BLaER1 (cell line): ENCODE measurements around the gene PIP5K1C.

Experiments
- H3K27ac ChIP-seq: shearing (Covaris generic); formaldehyde crosslinking; 2 replicates; pipeline ENCODE4 v1.8.1; 2022
- H3K27me3 ChIP-seq: shearing (Covaris generic); formaldehyde crosslinking; 2 replicates; pipeline ENCODE4 v1.8.1; 2022
- H3K36me3 ChIP-seq: shearing (Covaris generic); formaldehyde crosslinking; 2 replicates; pipeline ENCODE4 v1.8.1; 2022
- H3K4me1 ChIP-seq: shearing (Covaris generic); formaldehyde crosslinking; 2 replicates; pipeline ENCODE4 v1.8.1; 2022
- H3K4me2 ChIP-seq: shearing (Covaris generic); formaldehyde crosslinking; 2 replicates; pipeline ENCODE4 v1.8.1; 2022
- H3K4me3 ChIP-seq: shearing (Covaris generic); formaldehyde crosslinking; 2 replicates; pipeline ENCODE4 v1.8.1; 2022
- H3K9ac ChIP-seq: shearing (Covaris generic); formaldehyde crosslinking; 2 replicates; pipeline ENCODE4 v1.8.1; 2022
- H3K9me3 ChIP-seq: shearing (Covaris generic); formaldehyde crosslinking; 2 replicates; pipeline ENCODE4 v1.8.1; 2022
- H4K20me1 ChIP-seq: shearing (Covaris generic); formaldehyde crosslinking; 2 replicates; pipeline ENCODE4 v1.8.1; 2022
- Cebpa-rat ChIP-seq: shearing (Covaris generic); IDR thresholded peaks from 2 replicates; pipeline ENCODE4 v1.8.1; 2022

Gene PIP5K1C

DNA sequence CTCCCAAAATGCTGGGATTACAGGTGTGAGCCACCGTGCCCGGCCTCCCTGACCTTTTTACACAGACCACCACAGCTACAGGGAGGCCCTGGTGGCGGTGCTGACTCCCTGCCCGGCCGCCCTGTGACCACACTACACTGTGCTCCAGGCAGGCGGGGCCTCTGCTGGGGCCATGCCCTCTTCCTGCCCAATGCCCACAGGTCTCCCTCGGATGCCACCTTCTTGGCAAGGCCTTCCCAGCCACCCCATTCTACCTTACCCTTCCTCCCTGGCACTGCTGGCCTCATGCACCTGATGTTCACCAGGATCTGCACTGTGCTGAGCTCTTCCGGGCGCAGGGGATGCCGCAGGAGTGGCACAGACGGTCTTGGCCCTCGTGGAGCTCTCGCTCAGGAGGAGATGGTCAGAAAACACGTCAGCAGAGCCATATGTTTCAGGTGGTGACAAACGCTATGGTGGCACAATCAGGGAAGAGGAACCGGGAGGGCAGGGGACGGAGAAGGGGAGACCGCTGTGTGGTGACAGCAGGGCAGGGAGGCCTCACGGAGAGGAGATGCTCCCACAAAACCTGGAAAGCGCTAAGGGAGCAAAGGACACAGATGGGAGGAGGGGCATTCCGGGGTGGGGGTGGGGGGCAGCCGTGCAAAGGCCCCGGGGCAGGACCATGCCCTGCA lies 4.1 kb downstream of the PIP5K1C start:
- Histone ChIP-seq H3K4me3 (no peak overlapping the region), H4K20me1 (peaks cover 85% of the 10 kb centered on the region), H3K36me3 (peaks cover 21% of the 10 kb centered on the region), H3K27me3 (no peaks in the 10 kb centered on the region), H3K4me1 (peaks cover 54% of the 10 kb centered on the region), H3K27ac (no peak overlapping the region), H3K9me3 (no peaks in the 10 kb centered on the region), H3K9ac (no peak overlapping the region), H3K4me2 (no peak overlapping the region)
- TF ChIP-seq Cebpa-rat, result no peak

DNA sequence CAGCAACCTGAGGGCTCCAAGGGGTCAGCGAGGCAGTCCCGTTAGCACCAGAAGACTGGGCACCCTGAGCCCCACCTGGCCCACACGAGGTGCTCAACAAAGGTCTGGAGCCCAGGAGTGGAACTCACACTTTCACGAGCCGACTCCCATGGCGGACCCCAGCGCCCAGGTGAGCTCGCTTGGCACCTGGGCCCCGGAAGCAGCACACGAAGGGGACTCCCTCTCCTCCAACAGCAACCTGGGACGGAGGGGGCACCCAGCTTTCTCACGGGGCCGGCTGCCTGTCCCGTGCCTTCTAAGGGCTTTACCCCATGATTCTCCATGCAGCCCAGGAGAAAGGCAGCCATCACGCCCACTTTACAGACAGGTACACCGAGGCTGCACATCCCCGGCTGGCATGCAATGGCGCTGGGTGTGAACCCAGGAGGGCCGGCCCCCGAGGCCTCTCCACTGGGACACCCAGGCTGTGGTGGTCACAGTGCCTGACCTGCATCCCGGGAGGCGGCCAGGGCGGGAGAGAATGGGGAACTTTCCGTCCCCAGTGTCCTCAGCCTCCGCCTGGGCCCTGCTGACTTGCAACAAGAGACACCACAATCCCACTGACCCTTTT lies 5.0 kb downstream of the PIP5K1C start:
- Histone ChIP-seq H3K4me2 (no peak overlapping the region), H4K20me1 (peaks cover 94% of the 10 kb centered on the region), H3K4me1 (peaks cover 59% of the 10 kb centered on the region), H3K9ac (no peak overlapping the region), H3K27ac (no peak overlapping the region), H3K4me3 (no peak overlapping the region), H3K9me3 (no peaks in the 10 kb centered on the region), H3K36me3 (peaks cover 21% of the 10 kb centered on the region), H3K27me3 (no peaks in the 10 kb centered on the region)
- TF ChIP-seq Cebpa-rat, result no peak

DNA sequence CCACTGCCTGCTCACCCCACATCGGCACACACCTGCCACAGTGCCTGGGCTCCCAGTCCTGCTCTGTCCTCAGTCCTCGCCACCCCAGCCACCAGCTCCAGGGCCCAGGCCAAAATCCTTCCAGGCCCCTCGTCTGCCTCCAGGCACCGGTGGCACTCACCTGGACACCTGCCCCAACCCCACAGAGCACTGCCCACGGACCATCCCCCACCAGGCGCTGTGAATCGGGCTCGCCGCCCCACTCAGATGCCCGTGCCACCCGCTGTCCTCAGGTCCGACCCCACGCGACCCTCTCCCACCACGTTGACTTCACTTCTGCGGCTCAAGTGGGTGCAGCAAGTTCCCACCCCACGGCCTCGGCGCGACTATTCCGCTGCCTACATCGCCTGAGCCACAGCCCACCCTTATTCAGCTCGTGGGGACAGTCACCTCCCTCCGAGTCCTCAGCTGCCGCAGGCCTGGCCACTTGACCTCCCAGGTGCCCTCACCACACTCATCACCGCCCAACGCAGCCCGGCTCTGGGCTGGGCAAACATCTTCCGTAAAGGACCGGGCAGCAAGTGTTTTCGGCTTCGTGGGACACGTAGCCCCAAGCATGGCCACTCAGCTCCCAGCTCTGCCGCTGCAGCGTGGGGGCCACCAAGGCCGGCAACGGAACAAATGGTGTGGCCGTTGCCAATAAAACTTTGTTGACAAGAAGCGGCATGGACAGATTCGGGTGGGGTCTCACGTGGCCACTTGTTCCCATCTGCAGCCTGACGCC lies 5.7 kb downstream of the PIP5K1C start:
- H3K4me2 ChIP-seq, result no peak overlapping the region
- H3K36me3 ChIP-seq, result peaks cover 21% of the 10 kb centered on the region
- H4K20me1 ChIP-seq, result peaks cover 95% of the 10 kb centered on the region
- TF ChIP-seq Cebpa-rat, result no peak
- H3K27ac ChIP-seq, result no peak overlapping the region
- H3K9me3 ChIP-seq, result no peaks in the 10 kb centered on the region
- peaks cover 66% of the 10 kb centered on the region for H3K4me1 ChIP-seq
- H3K4me3 ChIP-seq, result no peak overlapping the region
- H3K9ac ChIP-seq, result no peak overlapping the region
- H3K27me3 ChIP-seq, result no peaks in the 10 kb centered on the region

DNA sequence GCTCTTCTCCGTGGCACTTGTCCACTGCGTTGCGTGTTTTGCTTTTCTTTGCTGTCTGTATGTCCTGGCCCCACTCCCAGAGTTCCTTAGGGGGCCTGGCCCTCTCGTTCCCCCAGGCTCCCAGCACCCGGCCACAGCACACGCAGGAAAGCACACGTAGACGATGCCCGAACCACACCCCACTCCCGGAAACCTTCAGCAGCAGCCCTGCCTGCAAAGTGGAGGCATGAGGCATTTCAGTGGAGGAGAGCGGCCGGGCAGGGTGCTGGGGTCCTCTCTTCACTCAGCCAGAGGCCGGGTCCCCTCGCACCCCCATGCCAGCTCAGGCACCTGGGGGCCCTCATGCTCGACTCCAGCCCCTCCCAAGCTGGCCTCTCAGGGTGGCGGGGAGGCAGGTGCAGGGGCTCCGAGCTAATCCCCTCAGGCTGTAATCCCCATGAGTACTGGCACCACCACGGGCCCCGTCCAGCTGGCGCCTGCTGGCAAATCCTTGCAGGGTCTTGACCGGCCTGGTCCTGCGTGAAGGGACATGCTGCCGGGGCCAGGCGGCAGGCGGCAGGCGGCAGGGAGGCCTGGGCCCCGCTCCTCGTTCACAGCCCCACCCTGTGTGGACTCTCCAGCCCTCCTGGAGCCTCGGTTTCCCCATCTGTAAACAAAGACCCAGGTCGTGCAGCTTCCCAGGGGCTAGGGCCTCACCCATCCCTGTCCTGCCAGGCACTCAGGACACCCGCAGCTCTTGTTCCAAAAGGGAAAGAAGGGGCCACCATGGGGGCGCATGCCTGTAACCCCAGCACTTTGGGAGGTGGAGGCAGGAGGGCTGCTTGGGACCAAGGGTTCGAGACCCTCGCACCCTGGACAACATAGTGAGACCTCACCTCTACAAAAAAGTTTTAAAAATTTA lies 7.0 kb downstream of the PIP5K1C start:
- no peak overlapping the region for H3K4me3 ChIP-seq
- no peaks in the 10 kb centered on the region for H3K9me3 ChIP-seq
- peak overlapping the region; percentile 48 for H3K4me2 ChIP-seq
- H3K36me3 ChIP-seq, result peaks cover 21% of the 10 kb centered on the region
- no peaks in the 10 kb centered on the region for H3K27me3 ChIP-seq
- TF ChIP-seq Cebpa-rat, result no peak
- no peak overlapping the region for H3K9ac ChIP-seq
- peaks cover 97% of the 10 kb centered on the region for H4K20me1 ChIP-seq
- peaks cover 70% of the 10 kb centered on the region for H3K4me1 ChIP-seq
- peak overlapping the region; percentile 30; the same call in 1 of the 2 replicates for H3K27ac ChIP-seq

DNA sequence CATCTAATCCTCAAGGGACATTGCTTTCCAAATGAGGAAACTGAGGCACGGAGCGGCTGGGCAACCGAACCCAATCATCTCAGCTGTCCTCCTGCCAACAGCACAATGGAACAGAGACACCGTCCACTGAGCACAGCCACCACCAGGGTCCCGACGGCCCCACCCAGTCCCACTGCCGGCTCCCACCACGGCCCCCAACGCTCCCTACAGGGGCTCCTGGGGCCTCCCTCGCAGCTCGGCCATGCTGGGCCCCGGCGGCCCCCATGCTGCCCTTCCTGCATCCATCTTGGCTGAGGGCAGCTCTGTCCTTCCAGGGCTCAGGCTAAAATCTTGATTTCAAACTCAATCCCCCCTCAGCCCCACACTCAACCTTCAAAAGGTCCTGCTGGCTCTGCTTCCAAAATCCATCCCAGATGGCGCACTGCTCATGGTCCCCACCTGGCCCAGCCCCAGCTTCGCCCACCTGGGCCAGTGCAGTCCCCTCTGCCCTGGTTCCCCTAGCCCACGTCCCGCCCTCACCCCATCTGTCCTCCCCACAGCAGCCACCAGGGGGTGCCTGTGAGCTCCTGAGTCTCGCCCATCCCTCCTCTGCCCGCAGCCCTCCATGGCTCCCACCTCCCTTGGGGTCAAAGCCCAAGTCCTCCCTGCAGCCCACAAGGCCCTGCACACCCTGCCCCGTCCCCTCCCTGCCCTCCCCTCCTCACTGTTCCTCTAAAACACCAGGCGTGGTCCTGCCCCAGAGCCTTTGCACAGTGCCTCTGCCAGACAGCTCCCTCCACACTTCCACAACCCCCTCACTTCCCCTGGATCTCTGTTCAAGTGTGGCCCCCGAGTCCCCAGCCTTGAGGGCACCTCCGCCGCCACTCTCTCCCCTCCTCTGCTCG lies 7.9 kb downstream of the PIP5K1C start:
- Histone ChIP-seq H3K4me2 (peak overlapping the region; percentile 99), H3K27ac (no peak overlapping the region), H3K4me3 (no peak overlapping the region), H3K9me3 (no peaks in the 10 kb centered on the region), H3K27me3 (no peaks in the 10 kb centered on the region), H4K20me1 (peaks cover 97% of the 10 kb centered on the region), H3K36me3 (peaks cover 21% of the 10 kb centered on the region), H3K9ac (no peak overlapping the region), H3K4me1 (peaks cover 70% of the 10 kb centered on the region)
- TF ChIP-seq Cebpa-rat, result no peak

DNA sequence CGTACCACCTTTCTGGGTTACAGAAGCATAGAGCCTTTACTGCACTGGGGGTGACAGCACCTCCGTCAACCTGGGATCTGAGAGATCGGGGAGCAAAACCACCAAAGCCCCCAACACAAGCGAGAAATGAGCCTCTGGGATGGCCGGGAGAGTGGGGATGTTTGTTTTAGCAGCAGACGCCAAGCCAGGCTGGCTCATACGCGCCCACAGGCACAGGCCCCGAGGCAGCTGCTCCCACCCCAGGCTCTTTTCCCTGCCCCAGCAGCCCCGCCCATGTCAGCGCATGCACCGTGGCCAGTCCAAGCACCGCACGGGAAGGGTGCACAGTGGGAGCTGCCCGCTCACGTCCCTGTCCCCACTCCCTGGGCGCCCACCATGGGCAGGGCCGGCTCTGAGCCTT lies 8.5 kb downstream of the PIP5K1C start:
- Histone ChIP-seq H3K36me3 (peaks cover 21% of the 10 kb centered on the region), H4K20me1 (peaks cover 97% of the 10 kb centered on the region), H3K27ac (no peak overlapping the region), H3K4me3 (no peak overlapping the region), H3K4me1 (peaks cover 75% of the 10 kb centered on the region), H3K9me3 (no peaks in the 10 kb centered on the region), H3K9ac (no peak overlapping the region), H3K4me2 (peak overlapping the region; percentile 99), H3K27me3 (no peaks in the 10 kb centered on the region)
- TF ChIP-seq Cebpa-rat, result no peak

DNA sequence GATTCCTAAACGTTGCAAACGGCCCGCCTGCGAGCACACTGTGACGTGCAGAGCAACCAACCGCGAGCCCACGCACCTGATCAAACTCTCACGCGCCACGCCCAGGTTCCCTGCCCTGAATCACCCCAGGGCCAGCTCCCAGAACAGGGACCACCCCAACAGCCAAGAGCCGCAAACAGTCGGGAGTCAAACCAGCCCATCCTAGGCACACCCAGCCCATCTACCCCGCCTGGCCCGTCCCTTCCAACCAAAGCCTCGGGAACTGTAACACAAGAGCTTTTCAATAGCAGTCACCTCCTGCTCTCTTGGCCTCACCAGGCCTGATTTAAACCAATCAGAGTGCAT lies 8.9 kb downstream of the PIP5K1C start:
- Histone ChIP-seq H3K27me3 (no peaks in the 10 kb centered on the region), H4K20me1 (peaks cover 99% of the 10 kb centered on the region), H3K27ac (no peak overlapping the region), H3K36me3 (peaks cover 21% of the 10 kb centered on the region), H3K9ac (no peak overlapping the region), H3K4me1 (peaks cover 77% of the 10 kb centered on the region), H3K9me3 (no peaks in the 10 kb centered on the region), H3K4me3 (no peak overlapping the region), H3K4me2 (peak overlapping the region; percentile 99)
- no peak for TF ChIP-seq Cebpa-rat

DNA sequence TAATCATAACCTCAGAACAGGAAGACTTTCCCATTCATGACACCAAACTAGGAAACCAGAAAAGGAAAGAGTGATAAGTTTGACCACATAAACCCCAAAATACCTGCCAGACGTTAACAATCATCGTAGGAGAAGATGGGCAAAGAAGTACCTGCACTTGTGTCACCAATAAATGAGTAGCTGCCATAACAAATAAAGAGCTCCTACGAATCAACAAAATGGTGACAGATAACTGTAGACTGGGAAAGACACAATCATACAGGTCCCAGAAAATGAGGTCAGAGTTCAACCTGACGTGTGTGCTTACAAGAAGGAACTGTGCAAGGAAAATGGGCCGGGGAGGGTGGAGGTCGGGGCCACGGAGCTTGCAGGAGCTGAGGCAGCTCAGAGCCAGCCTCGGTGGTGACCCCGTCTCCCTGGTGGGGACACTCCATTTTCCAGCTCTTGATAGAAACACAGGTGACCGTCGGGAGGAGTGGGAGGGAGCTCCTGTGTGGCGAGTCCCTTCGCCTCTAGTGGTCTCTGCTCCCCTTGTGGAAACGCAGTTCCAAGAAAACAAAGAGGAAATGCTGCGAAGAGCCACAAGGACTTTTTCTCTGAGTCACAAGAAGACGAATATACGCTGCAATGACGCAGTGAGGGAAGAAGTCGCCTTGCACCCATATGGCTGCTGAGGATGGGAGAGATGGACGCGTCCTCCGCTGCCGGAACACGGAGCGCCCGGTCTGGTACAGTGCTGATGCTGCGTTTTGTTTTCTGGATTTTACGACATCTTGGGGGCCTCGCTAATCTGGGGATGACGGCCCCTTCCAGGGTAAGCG lies 9.5 kb downstream of the PIP5K1C start:
- Histone ChIP-seq H3K9ac (no peak overlapping the region), H3K36me3 (peaks cover 16% of the 10 kb centered on the region), H3K9me3 (no peaks in the 10 kb centered on the region), H3K4me2 (peak overlapping the region; percentile 99), H3K27ac (no peak overlapping the region), H3K4me3 (no peak overlapping the region), H3K4me1 (peaks cover 82% of the 10 kb centered on the region), H3K27me3 (no peaks in the 10 kb centered on the region), H4K20me1 (peaks cover 99% of the 10 kb centered on the region)
- TF ChIP-seq Cebpa-rat, result no peak
